MV-4-11 (cell line): ENCODE results near the gene ANO7.

Source experiments
- DNase-seq: peaks from one replicate; lab custom pipeline; 2025; lab: John Stamatoyannopoulos, UW

The ANO7 gene

GRCh38 chr2:241273210-241274020 lies 84.9 kb downstream of the ANO7 start:
- DNase-seq = no peak

- no peak for DNase-seq
Measured at GRCh38 chr2:241274127-241274526, 85.7 kb downstream of the ANO7 start.
